D341Med (cell line): Measurements from ENCODE around the gene SBK1.
"Not testable (repeated sequence)": the region's sequence is repeated elsewhere in the genome, so short reads cannot be mapped to it uniquely, and the experiment has no call there.

Source experiments
- DNase-seq: peaks from one replicate; pipeline ENCODE4 v3.0.0; 2012; ENCODE audit warnings: low spot score

The SBK1 gene

DNA sequence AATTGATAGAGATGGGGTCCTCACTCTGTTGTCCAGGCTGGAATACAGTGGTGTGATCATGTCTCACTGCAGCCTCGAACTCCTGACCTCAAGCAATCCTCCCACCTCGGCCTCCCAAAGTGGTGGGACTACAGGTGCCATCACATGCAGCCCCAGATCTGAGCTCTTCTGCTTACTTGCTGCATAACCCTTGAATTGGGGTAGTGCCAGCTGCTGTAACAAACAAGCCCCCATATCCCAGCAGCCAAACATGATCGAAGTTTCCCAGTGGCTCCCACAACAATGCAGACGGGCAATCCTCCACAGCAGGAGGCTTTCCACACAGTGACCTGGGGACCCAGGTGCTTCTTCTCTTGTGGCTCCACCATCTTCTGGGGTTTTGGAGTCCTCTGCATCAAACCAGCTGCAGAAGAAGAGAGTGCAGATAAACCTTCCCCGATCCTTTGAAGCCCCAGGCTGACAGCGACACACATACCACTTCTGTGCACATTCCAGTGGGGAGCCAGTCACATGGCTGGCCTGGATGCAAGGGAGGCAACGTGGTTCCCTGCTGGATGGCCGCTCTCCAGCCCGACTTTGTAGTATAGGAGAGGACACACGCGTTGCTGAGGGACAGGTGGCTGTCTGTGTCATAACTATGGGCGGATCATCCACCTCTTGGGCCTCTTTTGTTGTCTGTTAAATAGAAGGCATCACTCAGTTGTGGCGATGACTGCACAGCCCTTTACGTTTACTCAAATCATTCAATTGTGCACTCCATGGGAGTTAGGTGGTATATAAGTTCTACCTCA, 16.7 kb downstream of the SBK1 start:
- no peak for DNase-seq

DNA sequence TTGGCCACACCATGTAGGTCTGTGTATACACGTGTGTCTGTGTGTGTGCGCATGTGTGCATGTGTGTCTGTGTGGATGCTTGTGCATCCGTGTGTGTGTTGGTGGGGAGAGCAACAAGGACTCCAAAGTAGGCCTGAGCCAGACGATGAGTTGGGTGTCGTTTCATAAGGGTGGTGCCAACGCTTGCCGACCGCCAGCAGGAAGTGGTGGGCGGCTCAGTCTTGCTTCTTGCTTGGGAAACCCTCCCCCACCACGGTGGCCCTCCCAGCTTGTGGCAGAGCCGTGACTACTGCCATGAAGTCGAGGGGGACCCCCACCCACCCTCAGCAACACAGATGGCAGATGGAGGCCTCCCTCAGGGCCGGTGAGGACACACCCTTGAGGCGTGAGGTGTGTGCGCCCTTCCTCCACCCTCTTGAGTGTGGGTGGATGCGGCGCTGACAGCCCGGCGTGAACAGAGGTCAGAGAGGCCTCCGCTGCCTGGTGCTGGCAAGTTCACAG, 17.5 kb downstream of the SBK1 start:
- DNase-seq = no peak

DNA sequence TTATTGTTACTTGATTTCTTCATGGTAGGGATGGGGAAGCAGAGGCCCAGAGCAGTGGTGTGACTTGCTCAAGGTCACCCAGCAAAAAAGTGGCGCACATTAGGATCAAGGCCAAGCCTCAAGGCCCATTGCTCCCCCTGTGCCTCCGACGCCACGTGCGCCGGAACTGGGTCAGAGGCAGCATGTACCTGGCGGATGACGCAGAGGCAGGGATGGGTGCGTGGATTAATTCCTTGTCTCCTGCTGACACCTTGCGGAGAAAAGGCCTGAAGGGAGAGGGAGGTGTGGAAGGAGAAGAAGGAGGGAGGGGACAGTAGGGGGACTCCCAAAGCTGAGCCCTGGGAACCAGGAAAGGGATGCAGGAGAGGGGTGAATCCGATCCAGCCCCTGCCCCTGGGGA, 18.5 kb downstream of the SBK1 start:
- no peak for DNase-seq

DNA sequence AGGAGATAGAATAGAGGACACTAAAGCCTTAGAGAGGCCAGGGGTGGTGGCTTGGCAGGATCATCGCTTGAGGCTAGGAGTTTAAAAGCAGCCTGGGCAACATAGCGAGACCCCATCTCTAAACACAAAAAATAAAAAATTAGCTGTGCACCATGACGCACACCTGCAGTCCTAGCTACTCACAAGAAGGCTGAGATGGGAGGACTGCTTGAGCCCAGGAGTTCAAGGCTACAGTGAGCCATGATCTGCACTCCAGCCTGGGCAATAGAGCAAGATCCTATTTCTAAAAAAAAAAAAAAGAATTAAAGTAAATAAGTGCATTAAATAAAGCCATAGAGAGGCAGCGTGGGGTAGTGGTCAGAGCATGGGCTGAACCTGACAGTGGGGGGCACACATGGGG, 19.1 kb downstream of the SBK1 start:
- DNase-seq = no peak

DNA sequence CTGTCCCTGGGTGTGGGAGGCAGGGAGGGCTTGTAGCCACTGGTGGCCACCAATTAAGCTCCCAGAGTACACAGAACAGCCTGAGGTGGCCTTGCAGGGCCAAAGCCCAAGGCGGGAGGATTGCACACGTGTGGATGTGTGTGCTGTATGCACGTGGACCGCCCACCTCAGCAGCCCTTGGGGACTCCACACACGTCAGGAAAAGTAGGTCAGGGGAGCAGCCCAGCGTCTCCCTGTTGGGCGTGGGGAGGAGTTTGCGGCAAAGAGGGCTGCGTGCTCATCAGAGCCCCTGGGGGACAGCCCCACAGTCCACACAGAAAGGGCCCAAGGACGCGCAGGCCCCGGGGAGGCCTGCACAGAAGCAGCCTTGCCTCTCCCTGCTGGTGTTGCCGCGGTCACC, 19.6 kb downstream of the SBK1 start:
- DNase-seq = no peak

DNA sequence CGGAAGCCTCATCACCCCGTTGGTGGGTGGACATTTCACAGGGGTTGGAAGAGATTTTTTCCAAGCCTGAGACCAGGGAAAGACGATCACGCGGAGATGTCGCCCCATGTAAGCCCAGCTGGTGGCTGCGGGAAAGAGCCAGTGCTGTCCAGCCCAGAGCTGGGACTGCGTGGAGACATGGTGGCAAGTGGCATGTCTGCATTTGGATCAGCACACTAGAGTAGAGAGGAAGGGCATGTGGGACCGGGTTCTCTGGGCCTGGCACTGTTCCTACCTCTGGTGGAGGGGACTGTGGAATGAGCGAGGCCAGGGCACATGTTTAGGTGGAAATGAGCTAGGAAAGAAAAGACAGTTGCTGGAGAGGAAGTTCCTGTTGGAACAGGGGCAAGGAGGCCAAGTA, 20.0 kb downstream of the SBK1 start:
- no peak for DNase-seq

DNA sequence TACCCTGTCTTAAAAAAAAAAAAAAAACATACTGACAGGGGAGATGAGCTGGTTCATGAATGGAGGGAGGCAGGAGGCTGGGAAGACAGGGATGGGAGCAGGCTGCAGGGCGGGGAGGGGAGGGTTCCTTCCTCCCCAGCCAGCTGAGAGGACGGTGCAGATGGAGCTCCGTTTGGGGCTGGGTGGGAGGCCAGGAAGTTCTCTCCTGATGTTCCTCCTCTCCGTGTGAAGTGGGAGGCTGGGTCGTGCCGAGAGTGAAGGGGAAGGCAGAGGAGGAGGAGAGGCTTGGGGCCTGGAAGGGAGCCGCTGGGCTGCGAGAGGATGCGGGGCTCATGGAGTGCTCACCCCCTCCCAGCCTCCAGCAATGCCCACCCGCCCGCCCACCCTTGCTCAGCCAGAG, 21.3 kb downstream of the SBK1 start:
- DNase-seq = no peak

DNA sequence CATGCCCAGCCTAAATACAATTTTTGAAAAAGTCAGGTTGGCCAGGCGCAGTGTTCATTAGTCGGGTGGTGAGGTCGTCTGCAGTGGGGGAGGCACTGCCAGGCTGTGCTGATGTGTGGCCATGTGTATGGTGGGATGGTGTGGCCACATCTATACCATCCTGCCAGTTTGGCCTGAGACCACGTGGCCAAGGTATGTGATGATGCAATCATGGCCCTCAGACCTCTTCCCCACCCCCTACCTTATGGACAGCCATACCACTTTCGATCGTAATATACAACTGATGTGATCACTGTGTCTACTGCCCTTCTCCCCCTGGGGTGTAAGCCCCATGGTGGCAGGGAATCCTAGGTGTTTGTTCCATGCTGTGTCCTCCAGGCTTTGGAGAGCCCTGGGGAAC, 23.7 kb downstream of the SBK1 start:
- DNase-seq = no peak

DNA sequence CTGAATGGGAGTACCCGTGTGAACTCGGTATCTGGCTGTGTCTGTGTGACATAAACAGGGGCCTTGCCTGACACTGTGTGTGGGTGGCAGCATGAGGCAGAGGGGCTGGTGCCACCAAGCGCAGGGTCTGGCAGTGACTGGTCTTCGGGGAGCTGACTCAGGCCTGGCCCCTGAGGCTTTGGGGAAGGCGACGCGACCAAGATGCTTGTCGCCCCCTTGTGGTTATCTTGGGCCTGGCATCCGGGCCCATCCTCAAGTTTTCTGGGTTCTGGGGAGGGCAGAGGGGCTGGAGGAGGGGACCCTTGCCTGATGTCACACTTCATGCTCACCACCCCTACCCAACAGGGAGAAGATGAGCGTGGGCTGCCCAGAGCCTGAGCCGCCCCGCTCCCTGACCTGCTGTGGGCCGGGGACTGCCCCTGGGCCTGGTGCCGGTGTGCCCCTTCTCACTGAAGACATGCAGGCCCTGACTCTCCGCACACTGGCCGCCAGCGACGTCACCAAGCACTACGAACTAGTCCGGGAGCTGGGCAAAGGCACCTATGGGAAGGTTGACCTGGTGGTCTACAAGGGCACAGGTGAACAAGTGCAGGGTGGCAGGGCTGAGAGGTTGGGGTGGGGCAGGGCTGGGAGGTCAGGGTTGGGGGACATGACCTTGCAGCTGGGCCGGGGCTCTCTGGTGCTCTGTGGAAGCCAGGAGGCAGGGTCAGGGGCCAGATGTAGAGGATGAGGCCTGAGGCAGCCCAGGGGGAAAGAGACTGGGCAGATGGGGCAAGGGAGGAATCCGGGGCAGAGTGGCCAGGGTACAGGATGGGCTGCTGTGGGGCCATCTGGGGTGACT, 24.9 kb downstream of the SBK1 start:
- DNase-seq = peak; percentile 85

DNA sequence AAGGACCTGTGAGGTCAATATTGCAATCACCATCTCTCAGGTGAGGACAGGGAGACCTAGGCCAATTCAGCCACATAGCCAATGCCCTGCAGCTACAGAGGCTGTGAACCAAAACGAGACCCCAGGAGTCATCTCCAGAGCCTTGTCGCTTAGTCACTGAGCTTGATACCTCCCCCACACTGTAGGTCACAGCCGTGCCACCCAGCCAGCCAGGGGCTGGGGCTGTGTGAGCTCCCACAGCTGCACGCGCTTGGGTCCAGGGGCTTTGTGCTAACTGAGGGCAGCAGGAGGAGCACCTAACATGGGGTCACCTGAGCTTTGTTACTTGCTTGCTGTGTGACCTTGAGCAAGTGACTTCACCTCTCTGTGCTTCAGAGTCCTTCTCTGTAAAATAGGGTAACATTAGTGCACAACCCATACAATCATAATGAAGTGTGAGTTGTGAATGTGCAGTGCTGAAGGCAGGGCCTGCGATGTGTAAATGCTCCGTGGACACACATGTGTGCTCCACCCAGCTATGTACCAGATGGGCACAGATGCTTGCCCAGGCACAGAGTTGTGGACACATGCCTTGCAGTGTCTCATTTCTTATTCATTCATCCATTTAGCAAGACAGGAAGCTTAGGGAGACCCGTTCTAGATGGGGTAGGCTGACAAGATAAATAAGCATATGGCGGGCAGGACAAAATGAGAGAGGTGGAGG, 25.9 kb downstream of the SBK1 start:
- no peak for DNase-seq

DNA sequence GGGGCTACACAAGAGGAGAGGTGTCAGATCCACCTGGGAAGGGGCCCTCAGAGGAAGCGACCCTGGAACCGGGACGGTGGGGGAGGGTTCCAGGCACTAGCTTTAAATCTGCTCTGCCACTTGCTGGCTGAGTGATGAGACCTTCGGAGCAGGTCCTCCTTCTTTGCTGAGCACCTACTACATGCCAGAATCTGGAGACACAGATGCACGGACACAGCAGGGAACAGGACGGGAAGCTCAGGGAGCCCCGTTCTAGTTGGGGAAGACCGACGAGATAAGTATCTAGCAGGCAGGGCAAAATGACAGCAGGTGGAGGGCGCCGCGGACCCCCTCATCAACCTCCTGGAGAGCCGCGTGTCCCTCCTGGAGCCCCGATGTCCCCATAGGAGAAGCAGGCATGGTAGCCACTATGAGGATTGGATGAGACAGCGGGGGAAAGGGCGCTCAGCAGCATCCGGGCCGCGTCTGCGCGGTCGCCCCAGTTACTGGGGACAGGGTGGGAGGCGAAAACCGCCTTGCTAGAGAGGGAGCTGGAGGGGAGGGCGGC, 27.2 kb downstream of the SBK1 start:
- DNase-seq = no peak

DNA sequence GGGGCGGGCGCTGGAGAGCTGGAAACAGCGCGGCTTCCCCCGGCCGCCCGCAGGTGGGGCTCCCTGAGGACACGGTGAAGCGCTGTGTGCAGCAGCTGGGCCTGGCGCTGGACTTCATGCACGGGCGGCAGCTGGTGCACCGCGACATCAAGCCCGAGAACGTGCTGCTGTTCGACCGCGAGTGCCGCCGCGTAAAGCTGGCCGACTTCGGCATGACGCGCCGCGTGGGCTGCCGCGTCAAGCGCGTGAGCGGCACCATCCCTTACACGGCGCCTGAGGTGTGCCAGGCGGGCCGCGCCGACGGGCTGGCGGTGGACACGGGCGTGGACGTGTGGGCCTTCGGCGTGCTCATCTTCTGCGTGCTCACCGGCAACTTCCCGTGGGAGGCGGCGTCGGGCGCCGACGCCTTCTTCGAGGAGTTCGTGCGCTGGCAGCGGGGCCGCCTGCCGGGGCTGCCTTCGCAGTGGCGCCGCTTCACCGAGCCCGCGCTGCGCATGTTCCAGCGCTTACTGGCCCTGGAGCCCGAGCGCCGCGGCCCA, 27.8 kb downstream of the SBK1 start:
- no peak for DNase-seq

DNA sequence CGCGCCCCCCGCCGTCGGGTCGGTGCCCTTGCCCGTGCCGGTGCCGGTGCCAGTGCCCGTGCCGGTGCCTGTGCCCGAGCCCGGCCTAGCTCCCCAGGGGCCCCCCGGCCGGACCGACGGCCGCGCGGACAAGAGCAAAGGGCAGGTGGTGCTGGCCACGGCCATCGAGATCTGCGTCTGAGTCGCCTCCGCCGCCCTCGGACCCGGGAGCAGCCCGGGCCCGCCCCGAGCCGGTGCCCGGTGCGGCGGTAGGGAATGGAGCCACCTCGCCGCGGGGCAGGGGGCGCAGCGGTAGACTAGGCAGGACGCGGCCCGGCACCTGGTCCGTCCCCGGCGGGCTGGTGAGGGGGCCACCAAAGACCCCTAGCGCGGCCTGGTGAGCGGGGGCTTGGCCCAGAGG, 28.4 kb downstream of the SBK1 start:
- no peak for DNase-seq

DNA sequence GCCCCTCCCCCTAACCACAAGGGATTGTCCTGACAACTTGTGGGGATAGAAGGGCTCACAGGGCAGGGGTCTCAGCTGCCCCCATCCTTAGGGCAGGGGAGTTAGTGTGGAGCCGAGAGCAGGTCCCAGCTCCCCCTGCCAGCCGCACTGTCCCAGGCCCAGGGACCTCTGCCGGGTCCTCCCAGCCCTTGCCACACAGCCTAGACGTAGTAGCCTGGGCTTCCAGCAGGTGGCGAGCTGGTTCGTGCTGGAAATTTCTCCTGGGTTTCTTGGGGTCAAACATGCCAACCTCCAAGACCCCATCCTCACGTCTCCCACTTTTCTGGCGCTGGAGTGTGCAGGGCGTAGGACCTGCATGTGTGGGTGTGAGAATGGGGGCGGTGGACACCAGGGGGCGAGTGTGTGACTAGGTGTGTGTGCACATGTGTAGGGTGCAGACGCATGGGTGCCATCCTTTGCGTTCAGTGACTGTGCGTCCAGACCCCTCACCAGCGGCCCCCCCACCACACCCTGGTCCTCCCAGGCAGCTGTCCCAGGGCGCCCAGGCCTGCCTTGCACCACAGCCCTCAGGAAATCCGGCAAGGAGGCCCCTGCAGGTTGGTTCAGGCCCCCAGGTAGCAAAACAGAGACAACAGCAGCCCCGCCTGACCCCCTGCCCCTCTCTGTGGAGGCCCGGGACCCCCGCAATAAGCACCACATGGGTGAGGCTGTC, 29.5 kb downstream of the SBK1 start:
- DNase-seq = peak; percentile 78

DNA sequence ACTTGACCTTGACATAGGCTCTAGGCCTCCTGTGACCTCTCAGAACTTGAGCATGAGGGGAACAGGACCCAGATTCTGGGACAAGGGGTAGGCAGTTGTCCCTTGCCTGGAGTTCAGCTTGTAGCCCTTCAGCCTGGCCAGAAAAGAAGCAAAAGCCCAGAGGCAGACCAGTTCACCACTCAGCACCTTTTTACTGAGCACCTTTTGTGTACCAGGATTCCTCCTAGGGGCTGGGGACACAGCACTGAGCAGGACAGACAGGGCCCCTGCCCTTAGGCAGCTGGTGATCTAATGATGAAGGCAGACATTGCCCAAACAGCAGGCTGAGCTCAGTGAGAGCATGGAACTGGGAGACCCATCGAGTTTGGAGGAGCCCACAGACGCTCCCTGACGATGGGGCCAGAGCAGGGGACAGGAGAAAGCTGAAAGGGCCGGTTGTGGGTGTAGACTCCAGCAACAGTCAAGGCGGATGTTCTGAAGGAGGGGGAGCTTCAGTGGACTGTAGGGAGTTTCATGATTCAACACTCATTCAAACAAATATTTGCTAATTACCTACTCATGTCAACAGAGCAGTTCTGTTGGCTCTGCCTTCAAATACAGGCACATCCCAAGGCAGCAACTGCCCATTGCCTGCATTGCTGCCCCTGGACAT, 32.0 kb downstream of the SBK1 start:
- DNase-seq = no peak

DNA sequence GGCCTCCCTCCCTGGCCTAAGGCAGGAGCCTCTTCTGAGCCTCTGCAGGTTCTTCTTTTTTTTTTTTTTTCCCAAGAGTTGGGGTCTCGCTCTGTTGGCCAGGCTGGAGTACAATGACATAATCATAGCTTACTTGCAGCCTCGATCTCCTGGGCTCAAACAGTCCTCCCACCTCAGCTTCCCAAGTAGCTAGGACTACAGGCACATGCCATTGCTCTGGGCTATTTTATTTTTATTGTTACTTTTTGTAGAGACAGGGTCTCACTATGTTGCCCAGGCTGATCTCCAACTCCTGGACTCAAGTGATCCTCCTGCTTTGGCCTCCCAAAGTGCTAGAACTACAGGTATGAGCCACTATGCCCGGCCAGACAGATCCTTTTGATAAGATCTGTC, 32.6 kb downstream of the SBK1 start:
- no peak for DNase-seq

DNA sequence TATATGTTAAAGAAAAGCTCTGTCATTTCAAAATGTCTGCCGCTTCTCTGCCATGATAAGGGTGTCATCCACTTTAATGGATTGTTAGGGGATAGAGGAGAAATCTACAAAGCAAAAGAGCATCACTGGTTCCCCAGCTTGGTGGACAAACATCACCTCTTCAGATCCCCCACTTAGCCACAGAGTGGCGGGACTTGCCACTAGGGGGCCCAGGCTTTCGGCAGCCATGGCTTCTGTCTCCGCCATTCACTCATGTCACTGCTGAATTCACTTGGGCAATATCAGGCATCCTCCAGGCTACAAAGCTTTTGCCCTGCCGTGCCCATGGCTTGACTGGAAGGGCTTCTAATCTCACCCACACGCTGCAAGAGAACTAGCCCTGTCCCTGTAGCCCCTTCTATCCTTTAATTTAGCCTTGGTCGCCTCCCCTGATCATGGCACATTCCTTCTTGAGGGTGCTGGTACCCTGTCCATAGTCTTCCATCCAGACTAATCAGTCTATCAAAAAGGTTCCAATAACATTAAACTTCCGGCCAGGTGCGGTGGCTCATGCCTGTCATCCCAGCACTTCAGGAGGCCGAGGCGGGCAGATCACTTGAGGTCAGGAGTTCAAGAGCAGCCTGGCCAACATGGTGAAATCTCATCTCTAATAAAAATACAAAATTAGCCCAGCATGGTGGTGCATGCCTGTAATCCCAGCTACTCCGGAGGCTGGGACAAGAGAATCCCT, 34.7 kb downstream of the SBK1 start:
- peak; percentile 75 for DNase-seq

DNA sequence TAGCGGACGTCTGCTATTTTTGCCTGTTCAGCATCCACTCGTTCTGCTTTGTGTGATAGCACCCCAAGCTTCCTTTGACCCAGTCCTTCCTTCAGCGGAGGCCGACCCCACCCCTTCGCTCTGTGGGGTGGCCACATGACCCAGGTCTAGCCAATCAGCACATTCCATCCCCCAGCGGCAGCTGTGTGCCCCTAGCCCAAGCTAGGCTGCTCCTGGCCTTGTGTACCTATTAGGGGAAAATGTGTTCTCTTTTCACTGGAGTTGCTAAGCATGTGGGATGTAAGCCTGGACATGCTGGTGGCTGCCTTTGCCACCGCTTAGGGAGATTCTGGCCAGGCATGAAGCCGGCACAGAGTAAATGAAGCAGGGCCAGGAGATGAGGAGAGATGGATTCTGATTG, 37.9 kb downstream of the SBK1 start:
- not testable (repeated sequence) for DNase-seq

DNA sequence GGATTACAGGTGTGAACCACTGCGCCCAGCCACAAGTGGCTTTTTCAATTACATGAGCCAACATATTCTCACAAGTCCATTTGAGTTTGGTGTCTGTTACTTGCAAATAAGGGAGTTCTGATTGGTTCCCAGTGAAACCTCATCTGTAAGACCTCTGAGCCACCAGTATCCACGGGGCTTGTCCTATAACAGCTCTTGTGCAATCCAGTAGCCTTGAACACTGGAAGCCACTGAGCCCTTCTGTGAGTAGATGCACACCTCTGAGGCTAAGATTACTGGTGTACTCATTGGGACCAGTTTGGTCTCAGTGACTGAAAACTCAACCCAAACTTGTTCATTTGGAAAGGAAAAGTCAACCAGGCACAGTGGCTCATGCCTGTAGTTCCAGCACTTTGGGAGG, 38.7 kb downstream of the SBK1 start:
- DNase-seq = not testable (repeated sequence)

DNA sequence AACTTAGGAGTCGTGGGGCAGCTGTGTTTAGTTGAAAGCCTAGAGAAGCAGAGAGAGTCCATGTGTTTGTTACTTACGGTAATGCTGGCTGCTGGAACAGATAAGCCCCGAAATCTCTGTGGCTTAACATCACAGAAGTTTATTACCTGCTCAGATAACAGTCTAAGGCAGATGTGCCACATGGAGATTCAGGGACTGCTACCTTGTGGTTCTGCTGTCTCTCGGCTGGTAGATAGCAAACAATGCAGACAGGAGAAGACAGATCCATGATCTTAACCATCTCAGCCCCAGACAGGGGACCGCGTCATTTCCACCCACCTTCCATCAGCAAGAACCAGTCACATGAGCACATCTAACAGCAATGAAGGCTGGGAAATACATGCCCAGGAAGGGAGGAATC, 40.3 kb downstream of the SBK1 start:
- not testable (repeated sequence) for DNase-seq
